Measurements from ENCODE around the gene DYRK3.

DYRK3 gene

DNA sequence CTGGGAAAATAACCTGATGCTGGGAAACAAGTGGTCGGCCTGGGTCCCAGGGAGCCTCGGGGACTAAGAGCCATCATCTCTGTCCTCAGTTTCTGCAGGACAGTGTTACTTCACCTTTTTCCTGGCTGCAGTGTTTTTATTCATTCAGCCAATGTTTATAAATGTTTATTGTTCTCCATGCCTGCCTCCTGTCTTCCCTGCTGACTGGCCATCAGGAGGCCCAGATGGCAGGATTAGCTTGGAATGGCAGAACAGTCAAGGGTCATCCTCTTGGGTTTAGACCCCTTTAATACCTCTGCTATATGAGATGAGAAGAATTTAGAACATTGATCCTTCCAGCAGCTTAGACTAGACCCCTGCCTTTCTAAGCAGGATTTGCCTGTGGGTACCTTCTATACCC lies 62.7 kb downstream of the DYRK3 start:
- Histone ChIP-seq H3K27ac (ENCODE audit: low read length) (no peak overlapping the region), H4K20me1 (ENCODE audit: insufficient read depth, low read length) (peaks cover 61% of the 10 kb centered on the region), H3K36me3 (ENCODE audit: insufficient read depth, low read length) (0 out of 2 replicates have a peak, but pooled peaks cover 3% of the 10 kb centered on the region), H3K9ac (ENCODE audit: low read depth, low read length) (no peak overlapping the region), H3K4me1 (ENCODE audit: insufficient read depth, low read length) (no peaks in the 10 kb centered on the region), H3K4me2 (ENCODE audit: insufficient read depth, low read length) (no peak overlapping the region), H3K4me3 (ENCODE audit: low read depth in 1 of 2, low read length in 2 of 2) (no peak overlapping the region), H2AFZ (ENCODE audit: low read depth, low read length) (no peak overlapping the region), H3K9me3 (ENCODE audit: insufficient read depth, low read length, severe bottlenecking) (no peaks in the 10 kb centered on the region), H3K27me3 (ENCODE audit: insufficient read depth, low read length, poor library complexity) (no peaks in the 10 kb centered on the region), H3K79me2 (ENCODE audit: insufficient read depth, low read length) (peaks cover 55% of the 10 kb centered on the region; the same call in 1 of the 2 replicates)
- TF ChIP-seq, protein P1, sequence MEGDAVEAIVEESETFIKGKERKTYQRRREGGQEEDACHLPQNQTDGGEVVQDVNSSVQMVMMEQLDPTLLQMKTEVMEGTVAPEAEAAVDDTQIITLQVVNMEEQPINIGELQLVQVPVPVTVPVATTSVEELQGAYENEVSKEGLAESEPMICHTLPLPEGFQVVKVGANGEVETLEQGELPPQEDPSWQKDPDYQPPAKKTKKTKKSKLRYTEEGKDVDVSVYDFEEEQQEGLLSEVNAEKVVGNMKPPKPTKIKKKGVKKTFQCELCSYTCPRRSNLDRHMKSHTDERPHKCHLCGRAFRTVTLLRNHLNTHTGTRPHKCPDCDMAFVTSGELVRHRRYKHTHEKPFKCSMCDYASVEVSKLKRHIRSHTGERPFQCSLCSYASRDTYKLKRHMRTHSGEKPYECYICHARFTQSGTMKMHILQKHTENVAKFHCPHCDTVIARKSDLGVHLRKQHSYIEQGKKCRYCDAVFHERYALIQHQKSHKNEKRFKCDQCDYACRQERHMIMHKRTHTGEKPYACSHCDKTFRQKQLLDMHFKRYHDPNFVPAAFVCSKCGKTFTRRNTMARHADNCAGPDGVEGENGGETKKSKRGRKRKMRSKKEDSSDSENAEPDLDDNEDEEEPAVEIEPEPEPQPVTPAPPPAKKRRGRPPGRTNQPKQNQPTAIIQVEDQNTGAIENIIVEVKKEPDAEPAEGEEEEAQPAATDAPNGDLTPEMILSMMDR (IDR thresholded peaks at IDR 0.05; ENCODE audit: borderline replicate concordance, extremely low read depth, low read length, poor library complexity, severe bottlenecking): no peak
- TF ChIP-seq EZH2 (IDR thresholded peaks at IDR 0.05; ENCODE audit: borderline replicate concordance, low read depth, low read length, severe bottlenecking): no peak
- DNase-seq (no peak), ATAC-seq (ENCODE audit: insufficient read depth, low read depth) (no peak)

All from DND-41 (cell line).